ENCODE results near the gene CDPF1.

GRCh38 chr22:46287873-46288751 lies 38.0 kb upstream of the CDPF1 start:
- no peak for TF ChIP-seq CTCF (IDR thresholded peaks at IDR 0.05)
- TF ChIP-seq ZFX (IDR thresholded peaks at IDR 0.05; ENCODE audit: borderline replicate concordance): no peak

All from 22Rv1 (cell line).